GM19452 (cell line): ENCODE data around the gene PNPLA8.

ENCODE experiments used
- ATAC-seq: cut with Tn5 transposase; IDR thresholded peaks from one replicate; pipeline ENCODE4 v1.9.1; 2021; ENCODE audit not compliant: unreplicated experiment

Gene PNPLA8

GRCh38 chr7:108448584-108449505 is 77.1 kb downstream of the PNPLA8 start:
- ATAC-seq, result no peak

GRCh38 chr7:108442039-108442568 is 83.8 kb downstream of the PNPLA8 start:
- ATAC-seq, result no peak

GRCh38 chr7:108441392-108441955 is 84.5 kb downstream of the PNPLA8 start:
- no peak for ATAC-seq

- no peak for ATAC-seq
Measured at GRCh38 chr7:108440613-108441012, 85.3 kb downstream of the PNPLA8 start.

GRCh38 chr7:108436906-108437305 is 89.0 kb downstream of the PNPLA8 start:
- ATAC-seq, result no peak

GRCh38 chr7:108434010-108434409 is 91.9 kb downstream of the PNPLA8 start:
- ATAC-seq, result no peak

GRCh38 chr7:108431099-108431498 is 94.8 kb downstream of the PNPLA8 start:
- no peak for ATAC-seq

- ATAC-seq, result no peak
Measured at GRCh38 chr7:108430664-108431063, 95.3 kb downstream of the PNPLA8 start.

- no peak for ATAC-seq
Measured at GRCh38 chr7:108427766-108428165, 98.2 kb downstream of the PNPLA8 start.

- no peak for ATAC-seq
Measured at GRCh38 chr7:108425714-108426275, 100.1 kb downstream of the PNPLA8 start.

- ATAC-seq, result no peak
Measured at GRCh38 chr7:108424013-108424412, 101.9 kb downstream of the PNPLA8 start.

GRCh38 chr7:108423089-108423989 is 102.6 kb downstream of the PNPLA8 start:
- ATAC-seq, result no peak

GRCh38 chr7:108421720-108422331 is 104.1 kb downstream of the PNPLA8 start:
- no peak for ATAC-seq
